WTC11 (cell line): Measurements from ENCODE around the gene DYNC1I1. TPM values are rescaled to one million over a fixed set of nuclear protein-coding genes. Genes with fewer than 3 reads are reported as not detected.

ENCODE experiments used
- ATAC-seq: fragments of 200-7000 bp; cut with Tn5 transposase; 2 replicates; pipeline ENCODE4 v1.10.0; 2021; ENCODE audit warnings: mild to moderate bottlenecking, moderate library complexity
- CTCF ChIA-PET: fragments of 300-600 bp; sonication (Branson Sonifier 250); formaldehyde crosslinking; loops from one replicate; lab custom pipeline; 2021; ENCODE audit warnings: antibody characterized with exemption; lab: Charles Lee
- POLR2A ChIA-PET: fragments of 350-600 bp; sonication (Branson Sonifier 250); formaldehyde crosslinking; loops from one replicate; lab custom pipeline; 2021; ENCODE audit warnings: antibody characterized with exemption; lab: Charles Lee
- DNase-seq: peaks from one replicate; pipeline ENCODE4 v3.0.0; 2021; ENCODE audit warnings: low spot score
- H3K27ac Mint-ChIP-seq: 2 replicates; pipeline ENCODE4 v1.8.0; 2021; ENCODE audit warnings: mixed read lengths
- H3K27me3 Mint-ChIP-seq: 2 replicates; pipeline ENCODE4 v1.8.0; 2021; ENCODE audit warnings: low read depth, mild to moderate bottlenecking, moderate library complexity, mixed read lengths
- H3K36me3 Mint-ChIP-seq: 2 replicates; pipeline ENCODE4 v1.8.0; 2021; ENCODE audit warnings: mixed read lengths
- H3K4me1 Mint-ChIP-seq: 2 replicates; pipeline ENCODE4 v1.8.0; 2022; ENCODE audit warnings: mixed read lengths
- H3K4me3 Mint-ChIP-seq: 2 replicates; pipeline ENCODE4 v1.8.0; 2021; ENCODE audit warnings: mild to moderate bottlenecking, moderate library complexity, mixed read lengths
- H3K9me3 Mint-ChIP-seq: 2 replicates; pipeline ENCODE4 v1.8.0; 2021; ENCODE audit warnings: mixed read lengths
- AFF4 ChIP-seq: sonication (generic); formaldehyde crosslinking; IDR thresholded peaks from 2 replicates; pipeline ENCODE4 v1.8.1; 2023; ENCODE audit warnings: mild to moderate bottlenecking, missing genetic modification reagents, borderline replicate concordance
- AR ChIP-seq: fragments of 250-450 bp; sonication (Bioruptor Pico); IDR thresholded peaks from 2 replicates; pipeline ENCODE4 v1.9.0; 2021; ENCODE audit warnings: mild to moderate bottlenecking
- ATF6 ChIP-seq: sonication (generic); formaldehyde crosslinking; IDR thresholded peaks from 2 replicates; pipeline ENCODE4 v1.8.1; 2023; ENCODE audit warnings: mild to moderate bottlenecking, missing genetic modification reagents
- E2F1 ChIP-seq: sonication (generic); formaldehyde crosslinking; IDR thresholded peaks from 2 replicates; pipeline ENCODE4 v1.8.0; 2022; ENCODE audit warnings: mild to moderate bottlenecking, missing genetic modification reagents
- ELF4 ChIP-seq: sonication (generic); formaldehyde crosslinking; IDR thresholded peaks from 2 replicates; pipeline ENCODE4 v1.8.1; 2022; ENCODE audit warnings: low read depth, mild to moderate bottlenecking, moderate library complexity, missing genetic modification reagents
- ERG ChIP-seq: fragments of 250-450 bp; sonication (Bioruptor Pico); IDR thresholded peaks from 2 replicates; pipeline ENCODE4 v1.8.0; 2021; ENCODE audit warnings: mild to moderate bottlenecking
- FOXP1 ChIP-seq: sonication (generic); formaldehyde crosslinking; IDR thresholded peaks from 2 replicates; pipeline ENCODE4 v1.8.0; 2022; ENCODE audit warnings: missing genetic modification reagents, mild to moderate bottlenecking, moderate library complexity, borderline replicate concordance
- IRF1 ChIP-seq: sonication (generic); formaldehyde crosslinking; IDR thresholded peaks from 2 replicates; pipeline ENCODE4 v1.8.0; 2023; ENCODE audit warnings: missing genetic modification reagents
- JUN ChIP-seq: sonication (generic); formaldehyde crosslinking; IDR thresholded peaks from 2 replicates; pipeline ENCODE4 v1.8.0; 2023; ENCODE audit warnings: mild to moderate bottlenecking, missing genetic modification reagents
- OVOL2 ChIP-seq: fragments of 250-450 bp; sonication (Bioruptor Pico); IDR thresholded peaks from 2 replicates; pipeline ENCODE4 v1.9.0; 2021; ENCODE audit warnings: mild to moderate bottlenecking, borderline replicate concordance
- RELA ChIP-seq: sonication (generic); formaldehyde crosslinking; IDR thresholded peaks from 2 replicates; pipeline ENCODE4 v1.8.1; 2022; ENCODE audit warnings: missing genetic modification reagents, mild to moderate bottlenecking, borderline replicate concordance
- ZMAT4 ChIP-seq: fragments of 250-450 bp; sonication (Bioruptor Pico); IDR thresholded peaks from 2 replicates; pipeline ENCODE4 v1.9.0; 2021; ENCODE audit warnings: mild to moderate bottlenecking
- ZNF138 ChIP-seq: sonication (generic); formaldehyde crosslinking; conservative IDR thresholded peaks from 2 replicates; pipeline ENCODE4 v1.8.1; 2022; ENCODE audit warnings: mild to moderate bottlenecking, moderate library complexity, missing genetic modification reagents
- ZNF263 ChIP-seq: sonication (generic); formaldehyde crosslinking; IDR thresholded peaks from 2 replicates; pipeline ENCODE4 v1.8.1; 2022; ENCODE audit warnings: low read depth, mild to moderate bottlenecking, moderate library complexity, missing genetic modification reagents
- ZNF281 ChIP-seq: sonication (generic); formaldehyde crosslinking; IDR thresholded peaks from 2 replicates; pipeline ENCODE4 v1.8.0; 2023; ENCODE audit warnings: mild to moderate bottlenecking, missing genetic modification reagents
- total RNA-seq: library from RNA; stranded (reverse); gene quantifications from 3 replicates; pipeline ENCODE4 v1.2.3, GENCODE V29; 2021

The DYNC1I1 gene
- total RNA-seq, 1 experiment from 2014 or later = 2.8 TPM

- TF ChIP-seq AFF4 (CRISPR knock-in tag) (no peak), ELF4 (CRISPR knock-in tag) (no peak), E2F1 (no peak), ERG (CRISPR knock-in tag) (no peak), RELA (CRISPR knock-in tag) (no peak), AR (no peak), ZNF263 (no peak), ZNF281 (CRISPR knock-in tag) (no peak)
Observed at GRCh38 chr7:95758187-95758586, 14.2 kb upstream of the DYNC1I1 start (continued).

GRCh38 chr7:95766086-95766485 lies 6.3 kb upstream of the DYNC1I1 start:
- no peak for DNase-seq
- Mint-ChIP-seq H3K36me3 (no peaks in the 10 kb centered on the region), H3K27me3 (peaks cover 11% of the 10 kb centered on the region), H3K4me3 (no peak overlapping the region), H3K27ac (no peak overlapping the region), H3K9me3 (no peaks in the 10 kb centered on the region), H3K4me1 (no peaks in the 10 kb centered on the region)
- POLR2A ChIA-PET = no interaction called here
- ATAC-seq = no peak
- CTCF ChIA-PET = interaction anchor here (1.4 kb wide), 1 partner anchor 105 kb away, joined by 3 read pairs; no protein-coding TSS in a partner anchor
- TF ChIP-seq FOXP1 (CRISPR knock-in tag) (no peak), ZNF138 (no peak), JUN (CRISPR knock-in tag) (no peak), AFF4 (CRISPR knock-in tag) (no peak), IRF1 (no peak), OVOL2 (CRISPR knock-in tag) (no peak), ATF6 (CRISPR knock-in tag) (no peak), ZMAT4 (no peak)
